ENCODE data around the gene LCN1. TPM values are rescaled to one million over a fixed set of nuclear protein-coding genes. Genes with fewer than 3 reads are reported as not detected.

Gene LCN1
- polyA plus RNA-seq, 1 donor (not counting 4 experiments of a cell fraction or from before 2014, with no cell fraction given) = not detected

GRCh38 chr9:135514342-135515082, 6.7 kb upstream of the LCN1 start:
- no peak overlapping the region for H3K4me3 ChIP-seq (ENCODE audit: control insufficient read depth in 2 of 3, extremely low read depth in 1 of 3, insufficient read depth in 2 of 3, low read depth in 1 of 3, low read length in 3 of 3)
- no peaks in the 10 kb centered on the region for H3K9me1 ChIP-seq (ENCODE audit: control insufficient read depth, extremely low read depth, insufficient read depth, low read length)
- dilution Hi-C loops (cut with MboI; ENCODE audit: extremely low pct_ligation_motif_present, low sequenced_read_pairs) = no loop called here
- H3K4me2 ChIP-seq (ENCODE audit: control insufficient read depth, extremely low read depth, insufficient read depth, low read depth, low read length) = no peak overlapping the region
- no peaks in the 10 kb centered on the region for H3K9me3 ChIP-seq (ENCODE audit: control insufficient read depth, low read depth, low read length)
- DNase-seq (ENCODE audit: low read depth, low spot score) = no peak
- no peak overlapping the region for H3K9ac ChIP-seq (ENCODE audit: control insufficient read depth, extremely low read depth, insufficient read depth, low read length)
- TF ChIP-seq CTCF (optimal IDR thresholded peaks at IDR 0.05 in 1 of 3, IDR thresholded peaks at IDR 0.05 in 1 of 3, conservative IDR thresholded peaks at IDR 0.05 in 1 of 3; ENCODE audit: extremely low read depth in 1 of 3, insufficient read depth in 2 of 3, low read length in 3 of 3) = no peak
- H3K27ac ChIP-seq (ENCODE audit: control insufficient read depth, insufficient read depth, low read length) = no peak overlapping the region
- no peak overlapping the region for H2AFZ ChIP-seq (ENCODE audit: control insufficient read depth, low read length)
- peaks cover 15% of the 10 kb centered on the region for H3K4me1 ChIP-seq (ENCODE audit: control insufficient read depth, extremely low read depth, insufficient read depth, low read length)
- FAIRE-seq = no peak
- H3K36me3 ChIP-seq (ENCODE audit: control insufficient read depth in 2 of 2, extremely low read depth in 1 of 2, insufficient read depth in 2 of 2, low read length in 2 of 2) = no peaks in the 10 kb centered on the region
- no peaks in the 10 kb centered on the region for H3K79me2 ChIP-seq (ENCODE audit: control insufficient read depth, insufficient read depth, low read length)
- H4K20me1 ChIP-seq (ENCODE audit: control insufficient read depth, extremely low read depth, insufficient read depth, low read length) = no peaks in the 10 kb centered on the region
- no peaks in the 10 kb centered on the region for H3K27me3 ChIP-seq (ENCODE audit: control insufficient read depth, extremely low read depth, insufficient read depth, low read length)

GRCh38 chr9:135515083-135515951, 5.9 kb upstream of the LCN1 start:
- Histone ChIP-seq H3K79me2 (ENCODE audit: control insufficient read depth, insufficient read depth, low read length) (no peaks in the 10 kb centered on the region), H4K20me1 (ENCODE audit: control insufficient read depth, extremely low read depth, insufficient read depth, low read length) (no peaks in the 10 kb centered on the region), H3K36me3 (ENCODE audit: control insufficient read depth in 2 of 2, extremely low read depth in 1 of 2, insufficient read depth in 2 of 2, low read length in 2 of 2) (no peaks in the 10 kb centered on the region), H3K9me1 (ENCODE audit: control insufficient read depth, extremely low read depth, insufficient read depth, low read length) (no peaks in the 10 kb centered on the region), H3K4me2 (ENCODE audit: control insufficient read depth, extremely low read depth, insufficient read depth, low read depth, low read length) (no peak overlapping the region), H3K4me1 (ENCODE audit: control insufficient read depth, extremely low read depth, insufficient read depth, low read length) (peaks cover 15% of the 10 kb centered on the region), H3K27ac (ENCODE audit: control insufficient read depth, insufficient read depth, low read length) (no peak overlapping the region), H3K9me3 (ENCODE audit: control insufficient read depth, low read depth, low read length) (no peaks in the 10 kb centered on the region), H3K4me3 (ENCODE audit: control insufficient read depth in 2 of 3, extremely low read depth in 1 of 3, insufficient read depth in 2 of 3, low read depth in 1 of 3, low read length in 3 of 3) (no peak overlapping the region), H3K9ac (ENCODE audit: control insufficient read depth, extremely low read depth, insufficient read depth, low read length) (no peak overlapping the region), H2AFZ (ENCODE audit: control insufficient read depth, low read length) (no peak overlapping the region), H3K27me3 (ENCODE audit: control insufficient read depth, extremely low read depth, insufficient read depth, low read length) (no peaks in the 10 kb centered on the region)
- TF ChIP-seq EZH2 (IDR thresholded peaks at IDR 0.05; ENCODE audit: low read length) (no peak), CTCF (optimal IDR thresholded peaks at IDR 0.05 in 1 of 3, IDR thresholded peaks at IDR 0.05 in 1 of 3, conservative IDR thresholded peaks at IDR 0.05 in 1 of 3; ENCODE audit: extremely low read depth in 1 of 3, insufficient read depth in 2 of 3, low read length in 3 of 3) (no peak)
- DNase-seq (ENCODE audit: low read depth, low spot score) (no peak), FAIRE-seq (no peak)
- dilution Hi-C loops (cut with MboI; ENCODE audit: extremely low pct_ligation_motif_present, low sequenced_read_pairs) = no loop called here
